22Rv1 (cell line): ENCODE data around the gene COL4A2.

Source experiments
- ZFX ChIP-seq: fragments of 450-650 bp; IDR thresholded peaks from 2 replicates; pipeline ENCODE4 v1.6.1; 2017; ENCODE audit warnings: antibody characterized with exemption, borderline replicate concordance
- TF ChIP-seq, protein P1 (sequence below): fragments of 450-650 bp; IDR thresholded peaks from 2 replicates; pipeline ENCODE4 v1.5.1; 2017; ENCODE audit warnings: mild to moderate bottlenecking

DNA sequence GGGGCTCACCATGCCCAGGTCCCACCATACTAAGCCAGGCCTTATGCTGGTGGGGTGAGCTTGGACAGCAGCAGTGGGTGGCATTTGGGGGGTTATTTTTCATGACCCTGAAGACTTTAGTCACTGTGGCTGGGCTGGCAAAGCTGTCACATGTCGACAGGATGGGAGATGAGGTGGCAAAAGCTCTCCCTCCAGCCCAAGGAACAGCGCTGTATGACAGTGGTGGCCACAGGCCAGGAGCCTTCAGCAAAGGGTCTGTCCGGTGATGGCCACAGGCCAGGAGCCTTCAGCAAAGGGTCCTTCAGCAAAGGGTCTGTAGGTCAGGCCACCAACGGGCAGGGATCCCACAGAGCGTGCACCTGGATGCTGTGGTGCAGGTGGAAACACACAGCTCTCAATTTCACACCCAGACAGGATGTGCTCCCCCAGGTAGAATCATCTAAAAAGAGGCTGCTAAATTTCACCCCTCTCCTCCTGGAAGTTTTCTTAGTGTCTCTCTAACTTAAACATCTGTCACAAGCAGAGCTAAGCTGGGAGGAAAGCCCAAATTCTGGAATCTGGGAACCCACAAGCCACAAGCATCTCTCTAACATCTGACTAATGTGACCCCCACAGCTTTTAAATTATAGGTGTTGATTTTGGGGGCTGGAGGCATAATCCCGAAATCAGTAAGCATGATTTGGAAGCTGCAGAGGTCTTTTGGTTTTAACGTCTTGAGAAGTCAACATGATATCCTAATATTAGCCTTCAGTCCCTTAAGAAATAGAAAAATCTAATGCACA lies 23.2 kb upstream of the COL4A2 start:
- TF ChIP-seq, protein P1, sequence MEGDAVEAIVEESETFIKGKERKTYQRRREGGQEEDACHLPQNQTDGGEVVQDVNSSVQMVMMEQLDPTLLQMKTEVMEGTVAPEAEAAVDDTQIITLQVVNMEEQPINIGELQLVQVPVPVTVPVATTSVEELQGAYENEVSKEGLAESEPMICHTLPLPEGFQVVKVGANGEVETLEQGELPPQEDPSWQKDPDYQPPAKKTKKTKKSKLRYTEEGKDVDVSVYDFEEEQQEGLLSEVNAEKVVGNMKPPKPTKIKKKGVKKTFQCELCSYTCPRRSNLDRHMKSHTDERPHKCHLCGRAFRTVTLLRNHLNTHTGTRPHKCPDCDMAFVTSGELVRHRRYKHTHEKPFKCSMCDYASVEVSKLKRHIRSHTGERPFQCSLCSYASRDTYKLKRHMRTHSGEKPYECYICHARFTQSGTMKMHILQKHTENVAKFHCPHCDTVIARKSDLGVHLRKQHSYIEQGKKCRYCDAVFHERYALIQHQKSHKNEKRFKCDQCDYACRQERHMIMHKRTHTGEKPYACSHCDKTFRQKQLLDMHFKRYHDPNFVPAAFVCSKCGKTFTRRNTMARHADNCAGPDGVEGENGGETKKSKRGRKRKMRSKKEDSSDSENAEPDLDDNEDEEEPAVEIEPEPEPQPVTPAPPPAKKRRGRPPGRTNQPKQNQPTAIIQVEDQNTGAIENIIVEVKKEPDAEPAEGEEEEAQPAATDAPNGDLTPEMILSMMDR: no peak
- TF ChIP-seq ZFX: no peak
